OCI-LY7 (cell line): Measurements from ENCODE around the gene SIPA1L3. TPM values are rescaled to one million over a fixed set of nuclear protein-coding genes. Genes with fewer than 3 reads are reported as not detected.

Experiments used
- BruUV-seq: library from RNA; stranded (reverse); fragments of 400-500 nt; replicated peaks from 2 replicates; lab custom pipeline; 2021; lab: Mats Ljungman, UMichigan
- CTCF ChIA-PET: fragments of 300-600 bp; sonication (Branson Sonifier 250); formaldehyde crosslinking; loops from one replicate; lab custom pipeline; 2022; ENCODE audit warnings: antibody characterized with exemption; ENCODE audit not compliant: unreplicated experiment; lab: Charles Lee
- POLR2A ChIA-PET: fragments of 300-600 bp; sonication (Branson Sonifier 250); formaldehyde crosslinking; loops from one replicate; lab custom pipeline; 2022; ENCODE audit warnings: antibody characterized with exemption; lab: Charles Lee
- DNase-seq: peaks from one replicate; pipeline ENCODE4 v3.0.0-alpha.2; 2015; ENCODE audit warnings: low spot score
- H2AFZ ChIP-seq: fragments of 200-600 bp; sonication (generic), shearing (Covaris generic); 2 replicates; pipeline ENCODE4 v1.6.1; 2014; ENCODE audit warnings: mild to moderate bottlenecking, antibody characterized with exemption, low read length, moderate library complexity
- H3K27ac ChIP-seq: fragments of 200-600 bp; sonication (generic); 2 replicates; pipeline ENCODE4 v1.5.1; 2014; ENCODE audit warnings: mixed run types, low read depth, mild to moderate bottlenecking, moderate library complexity, low read length, inconsistent platforms; ENCODE audit not compliant: poor library complexity, severe bottlenecking
- H3K36me3 ChIP-seq: fragments of 200-600 bp; sonication (generic); 2 replicates; pipeline ENCODE4 v1.6.1; 2014; ENCODE audit warnings: mild to moderate bottlenecking, antibody characterized with exemption, low read length, moderate library complexity, mixed read lengths; ENCODE audit not compliant: insufficient read depth
- H3K4me1 ChIP-seq: fragments of 200-600 bp; sonication (generic); 2 replicates; pipeline ENCODE4 v1.5.1; 2014; ENCODE audit warnings: mild to moderate bottlenecking, low read length; ENCODE audit not compliant: insufficient read depth, poor library complexity, severe bottlenecking
- H3K4me2 ChIP-seq: fragments of 200-600 bp; sonication (generic); 2 replicates; pipeline ENCODE4 v1.6.1; 2014; ENCODE audit warnings: mild to moderate bottlenecking, low read length
- H3K4me3 ChIP-seq: fragments of 200-600 bp; sonication (generic); 2 replicates; pipeline ENCODE4 v1.5.1; 2014; ENCODE audit warnings: mild to moderate bottlenecking, low read depth, low read length; ENCODE audit not compliant: poor library complexity, severe bottlenecking
- H3K79me2 ChIP-seq: fragments of 200-600 bp; sonication (generic); 2 replicates; pipeline ENCODE4 v1.6.1; 2016; ENCODE audit warnings: low read depth, mild to moderate bottlenecking, low read length, moderate library complexity, mixed read lengths; ENCODE audit not compliant: insufficient read depth
- H3K9me2 ChIP-seq: fragments of 200-600 bp; sonication (generic); 2 replicates; pipeline ENCODE4 v1.6.1; 2016; ENCODE audit warnings: mild to moderate bottlenecking, low read length, mixed read lengths; ENCODE audit not compliant: insufficient read depth
- H3K9me3 ChIP-seq: fragments of 200-600 bp; sonication (generic); 2 replicates; pipeline ENCODE4 v1.6.1; 2014; ENCODE audit warnings: mild to moderate bottlenecking, mixed run types, low read length, mixed read lengths
- H4K20me1 ChIP-seq: fragments of 200-600 bp; sonication (generic); 2 replicates; pipeline ENCODE4 v1.6.1; 2014; ENCODE audit warnings: mild to moderate bottlenecking, antibody characterized with exemption, low read length, moderate library complexity, mixed read lengths; ENCODE audit not compliant: insufficient read depth
- CTCF ChIP-seq: fragments of 200-600 bp; sonication (generic); conservative IDR thresholded peaks from 2 replicates; pipeline ENCODE4 v1.5.1; 2014; ENCODE audit warnings: mild to moderate bottlenecking, antibody characterized with exemption, low read length, moderate library complexity, mixed read lengths
- EZH2phosphoT487 ChIP-seq: fragments of 200-600 bp; sonication (generic); IDR thresholded peaks from 2 replicates; pipeline ENCODE4 v1.6.1; 2018; ENCODE audit warnings: low read depth, borderline replicate concordance, mild to moderate bottlenecking, mixed run types, antibody characterized with exemption, low read length, moderate library complexity, mixed read lengths
- intact Hi-C: fragments of 100-400 bp; cut with micrococcal nuclease; formaldehyde crosslinking; loops from one replicate; pipeline ENCODE4 v1.10.0; 2022; ENCODE audit not compliant: unreplicated experiment
- total RNA-seq, 2 experiments: library from RNA; depleted of rRNA in 1 of 2; stranded (reverse); fragments of >200 nt in 1 of 2; shearing (Covaris generic) in 1 of 2; gene quantifications; 2 replicates each; pipeline ENCODE4 v1.2.3, GENCODE V29; 2014 to 2022

Gene SIPA1L3
- total RNA-seq, 2 experiments from 2014 or later, result 21.2 to 84.4 TPM

- Histone ChIP-seq H3K4me3 (no peak overlapping the region), H3K4me2 (no peak overlapping the region), H3K27ac (no peak overlapping the region), H3K4me1 (peaks cover 39% of the 10 kb centered on the region), H4K20me1 (no peaks in the 10 kb centered on the region; the same call in 1 of the 2 replicates), H3K9me3 (no peaks in the 10 kb centered on the region), H2AFZ (no peak overlapping the region), H3K36me3 (no peaks in the 10 kb centered on the region), H3K9me2 (no peaks in the 10 kb centered on the region), H3K79me2 (no peaks in the 10 kb centered on the region)
- CTCF ChIA-PET, result no interaction called here
- intact Hi-C loops, result no loop called here
- no peak for DNase-seq
- POLR2A ChIA-PET, result interaction anchor here (0.6 kb wide), 2 partner anchors 100 to 933 kb away, joined by 4 to 5 read pairs; no protein-coding TSS in a partner anchor
- no peak for TF ChIP-seq EZH2phosphoT487
- TF ChIP-seq CTCF, result no peak
- BruUV-seq, result no TSS peak
Measured at GRCh38 chr19:38013913-38014580, 107.0 kb downstream of the SIPA1L3 start.

GRCh38 chr19:38015216-38015615, 108.2 kb downstream of the SIPA1L3 start:
- H3K36me3 ChIP-seq, result no peaks in the 10 kb centered on the region
- TF ChIP-seq EZH2phosphoT487 (no peak), CTCF (no peak)
- H4K20me1 ChIP-seq, result no peaks in the 10 kb centered on the region; the same call in 1 of the 2 replicates
- H3K9me3 ChIP-seq, result no peaks in the 10 kb centered on the region
- H3K4me1 ChIP-seq, result peaks cover 27% of the 10 kb centered on the region
- H3K9me2 ChIP-seq, result no peaks in the 10 kb centered on the region
- ChIA-PET POLR2A (interaction anchor here (0.9 kb wide), 1 partner anchor 23 kb away, joined by 3 read pairs; no protein-coding TSS in a partner anchor), CTCF (no interaction called here)
- intact Hi-C loops, result no loop called here
- no peak for DNase-seq
- BruUV-seq, result no TSS peak
- no peak overlapping the region for H3K4me2 ChIP-seq
- H3K27ac ChIP-seq, result no peak overlapping the region
- H3K4me3 ChIP-seq, result no peak overlapping the region
- H2AFZ ChIP-seq, result no peak overlapping the region
- no peaks in the 10 kb centered on the region for H3K79me2 ChIP-seq

- Histone ChIP-seq H3K79me2 (no peaks in the 10 kb centered on the region), H3K4me3 (no peak overlapping the region), H3K9me3 (no peaks in the 10 kb centered on the region), H3K4me1 (peaks cover 22% of the 10 kb centered on the region), H2AFZ (no peak overlapping the region), H3K36me3 (no peaks in the 10 kb centered on the region), H3K27ac (no peak overlapping the region), H3K9me2 (no peaks in the 10 kb centered on the region), H4K20me1 (no peaks in the 10 kb centered on the region; the same call in 1 of the 2 replicates), H3K4me2 (no peak overlapping the region)
- CTCF ChIA-PET, result no interaction called here
- no peak for DNase-seq
- POLR2A ChIA-PET, result interaction anchor here (0.9 kb wide), 2 partner anchors 22 to 43 kb away, joined by 3 to 8 read pairs; no protein-coding TSS in a partner anchor
- TF ChIP-seq EZH2phosphoT487, result no peak
- TF ChIP-seq CTCF, result no peak
- BruUV-seq, result no TSS peak
- intact Hi-C loops, result no loop called here
Measured at GRCh38 chr19:38015761-38016160, 108.8 kb downstream of the SIPA1L3 start.
